H7 (cell line): ENCODE data around the gene LAMA2. TPM values are rescaled to one million over a fixed set of nuclear protein-coding genes. Genes with fewer than 3 reads are reported as not detected.

Source experiments
- DNase-seq: peaks from one replicate; pipeline ENCODE4 v3.0.0; 2012
- H3K27me3 ChIP-seq: 2 replicates; pipeline ENCODE4 v1.6.0; 2011; ENCODE audit warnings: mild to moderate bottlenecking, low read length; ENCODE audit not compliant: control insufficient read depth, insufficient read depth
- H3K36me3 ChIP-seq: replicated peaks from 2 replicates; pipeline ENCODE4 v1.5.1; 2011; ENCODE audit warnings: low read length; ENCODE audit not compliant: control insufficient read depth, insufficient read depth
- H3K4me3 ChIP-seq: 2 replicates; pipeline ENCODE4 v1.5.1; 2011; ENCODE audit warnings: low read depth, mild to moderate bottlenecking, control low read depth, low read length, moderate library complexity; ENCODE audit not compliant: insufficient read depth
- total RNA-seq: library from RNA; depleted of rRNA; stranded (reverse); fragments of >200 nt; shearing (Covaris generic); gene quantifications from 2 replicates; pipeline ENCODE4 v1.2.3, GENCODE V29; 2014

LAMA2 gene
- total RNA-seq, 1 experiment from 2014 or later, result 2.2 TPM

GRCh38 chr6:129280749-129281148 is 397.8 kb downstream of the LAMA2 start:
- Histone ChIP-seq H3K4me3 (no peak overlapping the region), H3K27me3 (no peaks in the 10 kb centered on the region), H3K36me3 (no peaks in the 10 kb centered on the region)
- DNase-seq, result no peak

DNA sequence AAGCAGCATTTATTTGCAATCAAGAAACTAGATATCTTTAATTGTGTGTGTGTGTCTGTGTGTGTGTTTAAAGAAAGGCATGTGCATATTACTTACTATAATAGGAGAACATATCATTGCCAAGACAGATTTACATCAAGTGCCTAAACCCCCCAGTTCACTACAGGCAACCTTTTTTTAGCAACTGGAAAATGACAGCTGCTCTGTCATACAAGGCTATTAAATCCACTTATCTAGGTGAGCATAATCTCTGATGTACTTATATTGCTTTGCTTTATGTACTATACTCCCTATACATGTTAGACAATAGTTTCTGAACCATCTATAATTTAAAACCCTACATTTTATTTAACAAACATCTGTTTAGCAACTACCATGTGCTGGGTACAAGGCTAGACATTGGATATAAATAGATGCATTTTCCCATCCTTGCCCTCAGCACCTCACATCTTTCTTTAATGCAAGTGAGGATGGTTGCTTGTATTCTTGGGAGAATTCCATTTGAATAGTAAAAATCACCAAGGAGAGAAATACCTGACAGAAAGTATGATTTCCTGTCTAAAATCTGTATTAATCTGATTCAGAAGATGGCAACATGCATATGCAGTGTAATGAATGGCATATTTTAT is 398.3 kb downstream of the LAMA2 start:
- Histone ChIP-seq H3K4me3 (no peak overlapping the region), H3K27me3 (no peaks in the 10 kb centered on the region), H3K36me3 (no peaks in the 10 kb centered on the region)
- no peak for DNase-seq

DNA sequence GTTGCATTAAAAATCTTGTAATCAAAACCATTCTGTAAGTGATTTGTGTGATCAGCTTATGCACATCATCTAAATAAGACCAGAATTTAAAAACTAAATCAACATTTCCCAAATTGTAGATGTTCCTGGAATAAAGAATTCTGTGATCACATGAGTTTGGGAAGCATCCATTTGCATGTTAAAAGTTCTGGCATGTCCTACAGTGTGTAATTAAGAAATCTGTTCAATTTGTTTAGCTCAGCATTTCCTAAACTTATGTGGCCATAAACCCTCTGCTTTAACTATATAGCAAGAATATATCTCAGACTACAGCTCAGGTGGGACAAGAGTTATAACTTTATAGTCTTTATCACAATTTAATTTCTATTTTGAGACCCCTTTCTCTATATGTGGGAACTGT is 399.1 kb downstream of the LAMA2 start:
- no peaks in the 10 kb centered on the region for H3K36me3 ChIP-seq
- H3K4me3 ChIP-seq, result no peak overlapping the region
- no peaks in the 10 kb centered on the region for H3K27me3 ChIP-seq
- DNase-seq, result no peak

- Histone ChIP-seq H3K27me3 (no peaks in the 10 kb centered on the region), H3K36me3 (no peaks in the 10 kb centered on the region), H3K4me3 (no peak overlapping the region)
- no peak for DNase-seq
Observed at GRCh38 chr6:129284225-129284624, 401.3 kb downstream of the LAMA2 start.

DNA sequence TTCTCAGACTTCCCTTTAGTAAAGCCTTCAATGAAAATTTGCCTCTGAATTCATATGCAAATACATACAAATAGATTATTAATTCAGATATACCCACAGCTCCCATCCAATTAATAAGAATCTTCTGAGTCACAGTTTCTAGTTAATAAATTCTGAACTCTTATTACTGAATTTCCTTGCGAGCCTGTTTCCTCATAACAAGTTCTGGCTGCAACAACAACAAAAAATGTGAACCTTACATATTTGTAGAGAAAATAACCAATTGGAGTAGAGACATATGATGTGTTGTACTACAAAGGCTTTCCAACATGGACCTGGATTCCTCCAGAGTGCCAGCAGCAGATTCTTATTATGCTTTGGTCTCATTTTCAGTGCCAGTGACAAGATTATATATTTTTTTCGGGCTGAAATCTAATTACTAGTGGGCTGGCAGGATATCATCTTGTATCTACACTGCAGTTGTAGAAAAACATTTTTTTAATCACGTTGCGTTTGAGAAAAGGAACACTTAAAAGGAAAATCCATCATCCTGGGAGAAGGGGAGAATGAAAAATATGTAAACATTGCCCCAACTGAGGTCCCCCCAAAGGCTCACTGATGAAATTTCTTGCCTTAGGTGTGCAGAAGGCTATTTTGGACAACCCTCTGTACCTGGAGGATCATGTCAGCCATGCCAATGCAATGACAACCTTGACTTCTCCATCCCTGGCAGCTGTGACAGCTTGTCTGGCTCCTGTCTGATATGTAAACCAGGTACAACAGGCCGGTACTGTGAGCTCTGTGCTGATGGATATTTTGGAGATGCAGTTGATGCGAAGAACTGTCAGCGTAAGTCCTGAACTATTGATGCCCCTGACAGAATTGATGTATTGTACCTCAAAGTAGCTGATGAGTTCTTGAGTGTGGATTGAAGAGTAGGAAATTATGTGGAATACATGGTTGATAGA is 404.6 kb downstream of the LAMA2 start:
- Histone ChIP-seq H3K27me3 (no peaks in the 10 kb centered on the region), H3K4me3 (no peak overlapping the region), H3K36me3 (no peaks in the 10 kb centered on the region)
- DNase-seq, result no peak

DNA sequence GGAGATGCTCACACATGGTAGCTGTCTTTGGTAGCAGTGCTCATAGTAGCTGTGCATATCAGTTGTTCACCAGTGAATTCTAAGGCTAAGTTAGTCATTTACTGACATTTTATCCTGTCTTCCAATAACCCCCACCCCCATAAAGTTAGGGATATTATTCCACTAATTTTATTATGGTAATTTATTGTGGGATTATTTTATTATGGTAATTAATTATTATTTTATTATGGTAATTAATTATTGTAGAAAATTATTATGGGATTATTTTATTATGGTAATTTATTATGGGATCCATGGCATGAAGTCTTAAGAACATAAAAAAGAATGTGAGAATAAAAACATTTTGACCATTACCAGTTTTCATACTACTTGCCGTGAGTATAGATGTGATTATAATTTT is 406.5 kb downstream of the LAMA2 start:
- no peaks in the 10 kb centered on the region for H3K36me3 ChIP-seq
- no peaks in the 10 kb centered on the region for H3K27me3 ChIP-seq
- DNase-seq, result no peak
- H3K4me3 ChIP-seq, result no peak overlapping the region

DNA sequence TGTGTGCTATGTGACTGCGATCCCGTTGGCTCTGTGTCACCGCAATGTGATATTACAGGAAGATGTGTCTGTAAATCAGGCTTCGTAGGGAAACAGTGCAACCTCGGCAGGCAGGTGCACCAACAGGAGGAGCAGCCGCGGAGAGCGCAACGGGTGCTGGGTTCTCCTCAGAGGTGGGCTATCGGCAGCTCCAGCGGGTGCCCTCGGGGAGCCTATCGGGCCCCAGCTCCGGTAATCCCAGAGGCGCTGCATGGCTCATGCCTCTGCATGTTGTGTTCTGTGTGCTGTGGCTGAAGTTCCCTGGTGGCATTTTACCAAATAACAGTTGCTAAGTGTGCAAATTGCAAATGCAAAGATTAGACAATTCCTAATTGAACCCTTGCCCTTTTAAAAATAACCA is 409.9 kb downstream of the LAMA2 start:
- Histone ChIP-seq H3K36me3 (no peaks in the 10 kb centered on the region), H3K4me3 (no peak overlapping the region), H3K27me3 (no peaks in the 10 kb centered on the region)
- no peak for DNase-seq

GRCh38 chr6:129297592-129297991 is 414.7 kb downstream of the LAMA2 start:
- no peaks in the 10 kb centered on the region for H3K36me3 ChIP-seq
- no peak for DNase-seq
- H3K27me3 ChIP-seq, result no peaks in the 10 kb centered on the region
- H3K4me3 ChIP-seq, result no peak overlapping the region

- H3K36me3 ChIP-seq, result no peaks in the 10 kb centered on the region
- H3K27me3 ChIP-seq, result no peaks in the 10 kb centered on the region
- no peak overlapping the region for H3K4me3 ChIP-seq
- DNase-seq, result no peak
Observed at GRCh38 chr6:129302671-129303070, 419.7 kb downstream of the LAMA2 start.

DNA sequence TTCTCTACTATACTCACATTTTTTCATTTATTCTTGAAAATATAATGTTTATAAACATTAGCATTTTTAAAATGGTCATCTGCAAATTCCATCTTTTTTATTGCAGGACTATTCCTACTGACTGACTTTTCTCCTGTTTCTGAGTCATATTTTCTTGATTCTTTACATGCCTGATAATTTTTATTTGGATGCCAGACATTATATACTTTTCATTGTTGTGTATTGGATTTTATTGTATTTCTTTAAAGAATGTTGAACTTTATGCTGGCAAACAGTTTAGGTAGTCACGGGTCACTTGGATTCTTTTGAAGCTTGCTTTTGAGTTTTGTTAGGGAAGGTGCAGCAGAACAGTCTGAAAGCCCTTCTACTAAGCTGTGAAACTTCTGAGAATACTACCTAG is 423.9 kb downstream of the LAMA2 start:
- H3K36me3 ChIP-seq, result no peaks in the 10 kb centered on the region

GRCh38 chr6:129307845-129308244 is 424.9 kb downstream of the LAMA2 start:
- DNase-seq, result no peak

More for the DNA sequence above, 423.9 kb downstream of the LAMA2 start:
- no peak for DNase-seq
- no peak overlapping the region for H3K4me3 ChIP-seq
- H3K27me3 ChIP-seq, result no peaks in the 10 kb centered on the region

DNA sequence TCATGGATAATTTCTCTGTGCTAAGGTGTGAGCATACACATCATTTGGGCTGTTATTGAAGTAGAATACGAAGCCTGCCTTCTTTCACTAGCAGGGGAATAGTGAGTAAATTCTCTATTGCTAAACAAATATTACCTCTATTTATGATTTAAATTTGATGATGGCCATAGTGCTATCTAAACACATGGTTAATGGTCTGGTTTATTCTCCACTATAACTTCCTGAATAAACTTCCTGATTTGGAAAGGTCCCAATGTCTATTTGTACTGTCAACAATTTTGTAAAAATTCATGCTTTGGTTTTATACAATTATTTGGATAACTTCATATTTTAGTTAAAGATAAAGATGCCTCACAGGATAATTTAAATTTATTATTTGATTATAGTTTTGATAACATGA is 426.2 kb downstream of the LAMA2 start:
- H3K36me3 ChIP-seq, result no peaks in the 10 kb centered on the region
- no peak overlapping the region for H3K4me3 ChIP-seq
- DNase-seq, result no peak
- H3K27me3 ChIP-seq, result no peaks in the 10 kb centered on the region

More at GRCh38 chr6:129307845-129308244, 424.9 kb downstream of the LAMA2 start:
- H3K27me3 ChIP-seq, result no peaks in the 10 kb centered on the region
- no peak overlapping the region for H3K4me3 ChIP-seq
- H3K36me3 ChIP-seq, result no peaks in the 10 kb centered on the region

- no peak overlapping the region for H3K4me3 ChIP-seq
- no peaks in the 10 kb centered on the region for H3K27me3 ChIP-seq
- peak; percentile 17 for DNase-seq
- H3K36me3 ChIP-seq, result no peaks in the 10 kb centered on the region
Observed at GRCh38 chr6:129312880-129313279, 429.9 kb downstream of the LAMA2 start.

- H3K27me3 ChIP-seq, result no peaks in the 10 kb centered on the region
- H3K4me3 ChIP-seq, result no peak overlapping the region
- no peaks in the 10 kb centered on the region for H3K36me3 ChIP-seq
- no peak for DNase-seq
Observed at GRCh38 chr6:129314575-129314974, 431.6 kb downstream of the LAMA2 start.
